Left lung (tissue), 10 donors: ENCODE measurements around the gene SIGLEC7. TPM values are rescaled to one million over a fixed set of nuclear protein-coding genes. Genes with fewer than 3 reads are reported as not detected.
A peak's percentile ranks its signal among the peaks of the same experiment; 100 is the strongest.

Source experiments
- ATAC-seq: fragments of 200-7000 bp; cut with Tn5 transposase; one replicate; pipeline ENCODE4 v1.9.1; 2020; ENCODE audit warnings: moderate library complexity
- DNase-seq, 4 donors: peaks; one replicate each; pipeline ENCODE4 v3.0.0-alpha.2; 2013 to 2020
- H3K27ac ChIP-seq, 2 donors: fragments of 200-600 bp; sonication (generic) in 1 of 2; one replicate each; pipeline versions ENCODE4 v1.5.0 to v1.8.0; 2020 to 2021
- H3K27me3 ChIP-seq, 2 donors: fragments of 200-600 bp; sonication (generic) in 1 of 2; one replicate each; pipeline versions ENCODE4 v1.5.0 to v1.8.0; 2020 to 2021
- H3K36me3 ChIP-seq, 2 donors: fragments of 200-600 bp; sonication (generic) in 1 of 2; one replicate each; pipeline versions ENCODE4 v1.5.0 to v1.8.0; 2020 to 2021
- H3K4me1 ChIP-seq, 2 donors: fragments of 200-600 bp; one replicate each; pipeline ENCODE4 v1.8.0; 2021
- H3K4me3 ChIP-seq, 2 donors: fragments of 200-600 bp; sonication (generic) in 1 of 2; one replicate each; pipeline versions ENCODE4 v1.5.0 to v1.8.0; 2020 to 2021; ENCODE audit warnings: mild to moderate bottlenecking in 1 of 2
- H3K9me3 ChIP-seq, 2 donors: fragments of 200-600 bp; sonication (generic) in 1 of 2; one replicate each; pipeline versions ENCODE4 v1.5.0 to v1.8.0; 2020 to 2021
- intact Hi-C, 2 donors: fragments of 100-400 bp; cut with DNase I; formaldehyde crosslinking; loops; one replicate each; pipeline versions ENCODE4 v1.11.2 to v1.14.2; 2022
- polyA plus RNA-seq, 6 donors: library from polyadenylated mRNA; unstranded; fragments of 120-200 nt; gene quantifications; one replicate each; pipeline ENCODE4 v1.2.1, GENCODE V29; 2013; ENCODE audit not compliant: insufficient read length in 6 of 6
- total RNA-seq, 2 donors: library from RNA; stranded (reverse); fragmentation: NEBNext Ultra II Directional; extraction: Animal tissue kit (Norgen Biotek cat#: 25700); gene quantifications; one replicate each; pipeline ENCODE4 v1.2.1, GENCODE V29; 2021
- TF ChIP-seq, protein P1 (sequence below), 2 donors: fragments of 200-600 bp; sonication (generic) in 1 of 2; IDR thresholded peaks; one replicate each; pipeline versions ENCODE4 v1.5.0 to v1.8.0; 2021; ENCODE audit warnings: antibody characterized with exemption in 2 of 2
- donor health status: DM: no; HTN: yes; CAD: no.
- donor health status: DM: no; HTN: no; CAD: no.

SIGLEC7 gene
- total and polyA plus RNA-seq, 8 donors: 0.63 to 10.4 (median 0.78) TPM

DNA sequence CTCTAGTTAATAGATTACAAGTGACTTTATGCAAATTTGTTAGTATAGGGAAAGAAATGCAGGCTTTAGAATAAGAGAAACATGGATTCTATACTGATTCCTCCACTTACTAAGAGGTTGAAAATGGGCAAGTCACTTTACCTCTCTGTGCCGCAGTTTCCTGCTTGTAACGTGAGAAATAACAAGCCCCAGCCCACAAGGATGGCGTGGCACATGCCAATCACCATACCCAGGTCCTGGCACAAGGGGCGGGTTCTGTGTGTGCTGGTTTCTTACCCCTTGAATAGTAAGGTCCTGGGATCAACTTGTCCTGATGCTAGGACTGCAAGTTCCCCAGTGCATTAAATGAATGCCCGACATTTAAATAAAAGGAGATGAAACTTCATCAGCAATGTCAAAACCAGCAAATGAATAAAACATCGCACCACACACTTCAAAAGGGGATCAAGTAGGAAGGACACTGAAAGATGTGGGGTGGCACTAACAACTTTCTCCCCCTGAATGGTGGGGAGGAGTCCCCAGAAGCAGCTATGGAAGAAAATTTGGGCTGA is 25.3 kb upstream of the SIGLEC7 start:
- TF ChIP-seq, protein P1, sequence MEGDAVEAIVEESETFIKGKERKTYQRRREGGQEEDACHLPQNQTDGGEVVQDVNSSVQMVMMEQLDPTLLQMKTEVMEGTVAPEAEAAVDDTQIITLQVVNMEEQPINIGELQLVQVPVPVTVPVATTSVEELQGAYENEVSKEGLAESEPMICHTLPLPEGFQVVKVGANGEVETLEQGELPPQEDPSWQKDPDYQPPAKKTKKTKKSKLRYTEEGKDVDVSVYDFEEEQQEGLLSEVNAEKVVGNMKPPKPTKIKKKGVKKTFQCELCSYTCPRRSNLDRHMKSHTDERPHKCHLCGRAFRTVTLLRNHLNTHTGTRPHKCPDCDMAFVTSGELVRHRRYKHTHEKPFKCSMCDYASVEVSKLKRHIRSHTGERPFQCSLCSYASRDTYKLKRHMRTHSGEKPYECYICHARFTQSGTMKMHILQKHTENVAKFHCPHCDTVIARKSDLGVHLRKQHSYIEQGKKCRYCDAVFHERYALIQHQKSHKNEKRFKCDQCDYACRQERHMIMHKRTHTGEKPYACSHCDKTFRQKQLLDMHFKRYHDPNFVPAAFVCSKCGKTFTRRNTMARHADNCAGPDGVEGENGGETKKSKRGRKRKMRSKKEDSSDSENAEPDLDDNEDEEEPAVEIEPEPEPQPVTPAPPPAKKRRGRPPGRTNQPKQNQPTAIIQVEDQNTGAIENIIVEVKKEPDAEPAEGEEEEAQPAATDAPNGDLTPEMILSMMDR (IDR thresholded peaks at IDR 0.05): no peak
- Histone ChIP-seq H3K4me1 (peaks cover 0 to 69% of the 10 kb centered on the region in 2 donors), H3K4me3 (no peak overlapping the region), H3K27me3 (no peaks in the 10 kb centered on the region), H3K9me3 (no peaks in the 10 kb centered on the region), H3K36me3 (no peaks in the 10 kb centered on the region), H3K27ac (no peak overlapping the region)
- intact Hi-C loops: no loop called here
- DNase-seq: no peak
- ATAC-seq: no peak

GRCh38 chr19:51119101-51119500 is 23.0 kb upstream of the SIGLEC7 start:
- H3K36me3 ChIP-seq: no peaks in the 10 kb centered on the region
- DNase-seq (no peak), ATAC-seq (peak; percentile 67)
- no peaks in the 10 kb centered on the region for H3K9me3 ChIP-seq
- TF ChIP-seq, protein P1 (IDR thresholded peaks at IDR 0.05): no peak
- H3K27ac ChIP-seq: peak overlapping the region in 1 of 2 donors; percentile 97
- intact Hi-C loops: no loop called here
- H3K4me1 ChIP-seq: peaks cover 0 to 66% of the 10 kb centered on the region in 2 donors
- no peak overlapping the region for H3K4me3 ChIP-seq
- no peaks in the 10 kb centered on the region for H3K27me3 ChIP-seq

GRCh38 chr19:51119611-51120010 is 22.5 kb upstream of the SIGLEC7 start:
- no peak for ATAC-seq
- no peaks in the 10 kb centered on the region for H3K9me3 ChIP-seq
- H3K27ac ChIP-seq: peak overlapping the region in 1 of 2 donors; percentile 97
- H3K27me3 ChIP-seq: peaks cover 0 to 1% of the 10 kb centered on the region in 2 donors
- TF ChIP-seq, protein P1 (IDR thresholded peaks at IDR 0.05): no peak
- intact Hi-C loops: no loop called here
- no peak for DNase-seq
- H3K4me3 ChIP-seq: no peak overlapping the region
- no peaks in the 10 kb centered on the region for H3K36me3 ChIP-seq
- H3K4me1 ChIP-seq: peaks cover 0 to 67% of the 10 kb centered on the region in 2 donors

DNA sequence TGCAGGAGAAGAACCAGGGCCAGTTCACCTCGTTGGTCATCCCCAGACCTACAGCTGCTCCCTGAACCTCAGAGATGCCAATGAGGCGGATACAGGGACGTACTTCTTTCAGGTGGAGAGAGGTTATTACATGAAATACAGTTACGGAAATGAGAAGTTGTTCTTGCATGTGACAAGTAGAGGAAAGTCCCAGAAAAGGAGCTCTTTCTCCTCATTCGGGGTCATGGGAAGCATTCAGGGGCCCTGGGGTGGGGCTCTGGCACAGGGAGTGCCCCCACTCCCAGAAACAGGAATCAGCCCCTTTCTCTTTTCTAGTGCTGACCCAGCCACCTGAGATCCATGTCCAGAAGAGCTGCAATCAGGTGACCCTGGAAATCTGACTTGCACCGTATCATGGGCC is 21.9 kb upstream of the SIGLEC7 start:
- no peak for ATAC-seq
- intact Hi-C loops: no loop called here
- TF ChIP-seq, protein P1 (IDR thresholded peaks at IDR 0.05): no peak

GRCh38 chr19:51121257-51121656 is 20.8 kb upstream of the SIGLEC7 start:
- Histone ChIP-seq H3K4me1 (peaks cover 0 to 56% of the 10 kb centered on the region in 2 donors), H3K9me3 (no peaks in the 10 kb centered on the region), H3K36me3 (no peaks in the 10 kb centered on the region), H3K4me3 (no peak overlapping the region), H3K27me3 (peaks cover 0 to 15% of the 10 kb centered on the region in 2 donors), H3K27ac (peak overlapping the region in 1 of 2 donors; percentile 97)
- intact Hi-C loops: no loop called here
- TF ChIP-seq, protein P1 (IDR thresholded peaks at IDR 0.05): no peak
- DNase-seq (no peak), ATAC-seq (peak; percentile 20)

More for the DNA sequence above, 21.9 kb upstream of the SIGLEC7 start:
- peaks cover 0 to 63% of the 10 kb centered on the region in 2 donors for H3K4me1 ChIP-seq
- peak overlapping the region in 1 of 2 donors; percentile 97 for H3K27ac ChIP-seq
- H3K9me3 ChIP-seq: no peaks in the 10 kb centered on the region
- no peaks in the 10 kb centered on the region for H3K36me3 ChIP-seq
- no peak overlapping the region for H3K4me3 ChIP-seq
- no peak for DNase-seq
- H3K27me3 ChIP-seq: peaks cover 0 to 7% of the 10 kb centered on the region in 2 donors
